Right ventricle myocardium inferior (tissue), 1 donor: ENCODE data around the gene NCF4. TPM values are rescaled to one million over a fixed set of nuclear protein-coding genes. Genes with fewer than 3 reads are reported as not detected.

Source experiments
- ATAC-seq: fragments of 200-7000 bp; cut with Tn5 transposase; one replicate; pipeline ENCODE4 v1.9.1; 2020; ENCODE audit warnings: mild to moderate bottlenecking, moderate library complexity
- DNase-seq: peaks from one replicate; pipeline ENCODE4 v3.0.0; 2021; ENCODE audit errors: missing footprints
- intact Hi-C: fragments of 100-400 bp; cut with DNase I; formaldehyde crosslinking; loops from one replicate; pipeline ENCODE4 v1.11.0; 2022
- long read RNA-seq: library from polyadenylated mRNA; unstranded; transcript quantifications from one replicate; pipeline ENCODE4 v2.0.0, GENCODE V29; 2021
- total RNA-seq: library from RNA; stranded (reverse); fragmentation: NEBNext Ultra II Directional; extraction: Animal tissue kit (Norgen Biotek cat#: 25700); gene quantifications from one replicate; pipeline ENCODE4 v1.2.1, GENCODE V29; 2021
- donor health status: DM: no; HTN: yes; CAD: no; lungs with severe emphysema.

NCF4 gene
- total RNA-seq = 9.4 TPM
- long read RNA-seq, transcript NCF4-201 (10 exons, 1,396 nt) = major isoform, 6 of 8 reads
- long read RNA-seq, partial matches to known transcripts = 1 of 8 reads
- long read RNA-seq, other reads (novel, unspliced or antisense) = 1 of 8 reads

- intact Hi-C loops = no loop called here
- peak; percentile 90 for DNase-seq
- ATAC-seq = peak; percentile 65
Measured at GRCh38 chr22:36860821-36861659, at the start of gene NCF4. Gene NCF4, plus strand, starts transcription at chr22:36861006. Its CDS starts 166 bp downstream, at chr22:36861172.

- intact Hi-C loops = no loop called here
- DNase-seq (no peak), ATAC-seq (no peak)
Measured at GRCh38 chr22:36811094-36811800, 49.6 kb upstream of the NCF4 start.

- intact Hi-C loops = no loop called here
- DNase-seq (no peak), ATAC-seq (no peak)
Measured at GRCh38 chr22:36814801-36815200, 46.0 kb upstream of the NCF4 start.

DNA sequence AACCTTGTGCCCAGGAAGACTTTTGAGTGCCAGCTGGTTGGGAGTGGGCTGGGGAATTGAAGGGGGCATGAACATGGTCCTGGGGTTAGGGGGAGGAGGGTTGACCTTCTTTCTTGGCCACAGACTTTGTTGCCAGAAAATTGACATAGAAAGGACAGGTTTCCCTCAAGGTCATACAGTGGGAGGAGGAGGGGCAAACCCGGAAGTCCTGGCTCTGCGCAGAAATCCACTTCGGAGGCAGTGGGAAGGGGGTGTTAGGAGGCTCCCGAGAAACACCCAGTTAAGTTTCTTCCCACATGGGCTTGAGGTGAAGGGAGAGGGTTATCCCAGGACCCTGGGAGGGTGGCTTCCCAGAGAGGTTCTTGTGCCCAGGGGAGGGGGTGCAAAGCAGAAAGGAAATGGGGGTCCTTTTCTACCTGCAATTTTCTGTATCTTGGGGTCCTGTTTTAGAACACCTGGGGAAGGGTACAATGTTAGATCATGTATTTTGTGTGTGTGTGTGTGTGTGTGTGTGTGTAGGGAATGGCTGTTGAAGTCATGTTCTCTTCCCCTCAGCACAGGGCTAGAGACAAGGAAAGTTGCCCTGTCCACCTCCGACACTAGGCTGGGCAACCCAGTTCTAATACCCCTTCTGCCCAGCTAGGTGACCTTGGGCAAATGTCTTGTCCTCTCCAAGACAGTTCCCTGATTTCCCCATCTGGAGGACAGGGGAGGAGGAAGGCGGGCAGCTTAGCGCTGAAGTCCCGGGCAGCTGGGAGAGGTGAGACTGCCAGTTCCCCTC lies 45.1 kb upstream of the NCF4 start:
- ATAC-seq (no peak), DNase-seq (no peak)
- intact Hi-C loops = no loop called here

DNA sequence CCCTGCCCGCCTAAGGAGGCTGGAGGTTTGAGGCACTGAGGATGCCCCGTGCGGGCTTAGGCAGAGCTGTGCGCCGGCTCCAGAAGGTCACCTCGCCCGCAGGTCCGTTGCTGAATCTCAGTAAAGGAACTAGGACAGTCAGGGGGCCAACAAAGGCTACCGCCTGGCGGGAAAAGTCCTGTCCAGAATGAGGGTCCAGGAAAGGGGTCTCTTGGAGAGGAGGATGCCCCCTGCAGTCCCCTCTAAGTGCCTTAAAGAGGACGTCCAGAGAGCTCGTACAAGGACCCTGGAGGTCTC lies 44.5 kb upstream of the NCF4 start:
- no peak for DNase-seq
- intact Hi-C loops = no loop called here
- ATAC-seq = no peak

DNA sequence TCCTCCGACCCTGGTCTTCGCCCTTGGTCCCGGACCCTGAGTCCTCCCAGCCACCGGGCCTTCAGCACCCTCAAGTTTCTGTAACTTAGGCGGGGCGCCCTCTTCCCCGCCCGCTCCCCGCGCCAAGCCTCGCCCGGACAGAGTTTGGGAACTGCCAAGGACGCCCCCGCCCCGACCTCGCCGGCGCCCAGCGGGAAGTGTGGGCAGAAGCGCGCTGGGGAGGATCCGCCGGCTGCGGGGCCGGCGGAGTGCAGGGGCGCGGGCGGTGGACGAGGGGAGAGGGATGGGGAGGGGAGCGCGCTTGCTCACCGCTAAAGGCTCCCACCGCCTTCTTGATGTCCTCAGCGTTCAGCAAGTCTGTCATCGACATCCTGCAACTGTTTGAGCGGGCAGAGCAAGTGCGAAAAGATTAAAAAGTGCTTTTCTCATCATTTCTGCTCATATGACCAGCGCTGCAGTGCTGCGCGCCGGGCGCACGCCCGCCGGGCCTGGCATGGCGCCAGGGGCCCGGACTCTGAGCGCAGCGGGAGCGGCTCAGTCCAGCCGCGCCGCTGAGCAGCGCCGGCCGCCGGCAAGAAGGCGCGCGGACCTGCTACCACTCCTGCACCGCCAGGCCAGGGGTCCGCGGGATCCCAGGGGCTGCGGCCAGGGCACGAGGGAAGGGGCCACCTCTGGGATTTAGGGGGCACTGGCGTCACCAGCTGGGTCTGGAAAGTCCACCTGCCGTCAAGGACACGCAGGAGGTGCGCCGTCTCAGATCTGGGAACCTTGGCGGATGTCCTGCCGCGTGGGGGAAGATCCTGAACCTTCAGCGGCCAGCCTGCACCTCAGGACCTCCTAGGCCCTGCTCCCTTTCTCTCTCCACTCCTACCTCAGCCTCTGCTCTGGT lies 43.9 kb upstream of the NCF4 start, which contains the start of gene PVALB:
Gene PVALB, minus strand, starts transcription at position 400 of the 889 bp plus-strand sequence. Its CDS starts 30 bp downstream, at position 370.
- intact Hi-C loops = no loop called here
- ATAC-seq (peak; percentile 85), DNase-seq (no peak)

DNA sequence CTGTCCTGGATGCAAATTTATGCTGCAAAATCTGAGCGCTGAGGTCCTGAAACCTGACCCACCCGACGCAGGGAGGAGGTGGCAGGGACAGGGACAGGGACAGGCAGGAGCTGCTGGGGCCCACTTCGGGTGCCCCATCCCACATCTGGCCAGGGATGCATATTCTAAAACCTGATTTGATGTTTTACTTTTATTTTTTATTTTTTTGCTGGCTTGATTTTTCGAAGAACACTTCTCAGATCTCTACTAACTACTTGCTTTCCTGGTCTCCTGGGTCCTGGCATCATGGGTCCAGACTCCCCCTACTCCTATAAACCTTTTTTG lies 43.3 kb upstream of the NCF4 start:
- ATAC-seq (no peak), DNase-seq (no peak)
- intact Hi-C loops = no loop called here

DNA sequence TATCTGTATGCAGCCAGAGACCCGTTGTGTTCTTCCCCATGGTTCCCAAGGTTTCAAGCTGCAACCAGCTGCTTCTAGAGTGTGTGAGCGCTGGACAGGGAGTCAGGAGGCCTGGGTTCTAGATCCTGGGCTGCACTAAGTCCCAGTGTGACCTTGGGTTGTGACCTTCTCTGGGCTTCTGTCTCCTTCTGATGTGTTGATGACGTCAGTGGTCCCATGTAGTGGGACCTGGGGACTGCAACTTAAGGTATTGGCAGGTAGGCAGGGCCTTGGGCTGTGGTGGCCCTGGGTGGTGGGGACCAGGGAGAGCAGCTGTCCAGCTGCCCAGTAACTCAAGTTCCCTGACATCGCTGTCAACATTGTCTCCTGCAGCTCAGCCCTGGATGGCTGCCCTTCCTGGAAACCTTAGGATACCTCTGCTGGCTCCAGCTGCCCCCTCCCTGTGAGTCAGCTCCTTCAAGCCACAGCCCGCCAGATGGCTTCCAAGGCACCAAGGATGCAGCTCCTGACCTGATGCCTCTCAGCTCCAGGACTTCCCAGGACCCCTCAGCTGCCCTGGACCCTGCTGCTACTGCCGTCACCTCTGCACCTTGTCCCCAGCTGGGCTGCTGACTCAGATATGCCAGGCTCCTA lies 42.7 kb upstream of the NCF4 start:
- intact Hi-C loops = no loop called here
- ATAC-seq = no peak
- no peak for DNase-seq

DNA sequence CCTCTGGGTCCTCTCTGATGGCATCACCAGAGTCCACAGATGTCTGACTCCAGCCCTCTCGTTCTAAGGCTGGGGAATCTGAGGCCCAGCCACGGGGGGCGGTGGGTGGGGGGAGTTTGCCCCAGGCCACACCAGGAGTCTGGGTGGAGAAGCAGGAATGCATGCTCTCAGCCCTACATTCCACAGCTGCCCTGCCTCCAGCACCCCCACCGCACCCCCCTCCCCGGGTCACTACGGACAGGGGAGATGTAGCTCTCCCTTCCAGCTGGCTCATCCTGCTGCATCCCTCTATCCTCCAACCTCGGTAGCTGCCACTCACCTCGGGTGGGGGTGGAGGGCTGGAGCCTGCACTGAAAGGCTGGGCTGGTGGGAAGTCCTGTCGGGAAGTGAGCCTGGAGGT lies 41.7 kb upstream of the NCF4 start:
- DNase-seq (no peak), ATAC-seq (no peak)
- intact Hi-C loops = no loop called here

GRCh38 chr22:36822581-36822980 lies 38.2 kb upstream of the NCF4 start:
- ATAC-seq (no peak), DNase-seq (no peak)
- intact Hi-C loops = no loop called here

DNA sequence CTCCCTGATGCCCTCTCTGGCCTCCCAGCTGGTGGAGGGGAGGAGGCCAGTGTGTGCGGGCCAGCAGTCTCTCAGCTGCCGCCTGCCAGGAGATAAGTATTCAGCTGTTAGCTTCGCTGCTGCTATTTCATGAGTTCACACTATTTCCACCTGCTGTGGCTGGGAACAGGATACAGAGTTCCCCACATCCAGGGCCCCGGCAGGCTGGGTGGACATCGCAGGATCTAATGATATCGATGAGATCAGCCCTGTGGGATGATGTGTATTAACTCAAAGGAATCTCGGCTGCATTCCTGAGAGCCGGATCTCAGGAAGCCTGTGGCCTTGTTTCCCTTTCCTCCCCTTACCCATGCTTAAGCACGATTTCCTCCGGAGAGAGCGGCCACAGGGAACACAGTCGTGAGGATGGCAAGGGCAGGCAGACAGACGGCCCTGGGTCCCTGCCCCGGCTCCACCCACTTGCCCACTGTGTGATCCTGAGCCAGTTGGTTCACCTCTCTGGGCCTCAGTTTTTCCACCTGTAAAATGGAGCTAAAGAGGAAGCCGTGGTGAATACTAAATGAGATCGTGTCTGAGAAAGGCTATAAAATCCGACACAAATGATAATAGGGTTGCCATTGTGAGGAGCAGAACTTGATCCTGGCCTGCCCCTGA lies 37.5 kb upstream of the NCF4 start:
- DNase-seq = no peak
- no peak for ATAC-seq
- intact Hi-C loops = no loop called here

GRCh38 chr22:36824655-36825054 lies 36.2 kb upstream of the NCF4 start:
- DNase-seq (no peak), ATAC-seq (no peak)
- intact Hi-C loops = no loop called here

DNA sequence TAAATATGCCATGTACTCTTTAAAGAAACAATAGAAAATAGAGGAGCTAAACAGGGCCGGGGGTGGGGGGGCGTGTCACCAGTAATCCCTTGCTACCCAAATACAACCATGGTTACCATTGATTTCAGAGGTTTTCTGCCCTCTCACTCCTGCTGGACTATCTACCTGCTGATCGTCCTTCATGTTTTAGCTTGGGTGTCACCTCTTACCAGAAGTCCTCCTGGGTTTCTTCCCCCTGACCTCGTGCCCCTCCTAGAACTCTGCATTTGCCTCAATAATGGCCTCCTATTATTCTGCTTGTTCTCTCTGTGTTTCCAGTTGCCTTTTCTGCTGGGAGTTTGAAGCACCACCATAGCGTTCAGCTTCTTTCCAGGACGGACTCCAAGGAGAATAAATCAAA lies 34.5 kb upstream of the NCF4 start:
- ATAC-seq (no peak), DNase-seq (no peak)
- intact Hi-C loops = no loop called here

GRCh38 chr22:36828815-36829214 lies 32.0 kb upstream of the NCF4 start:
- intact Hi-C loops = no loop called here
- ATAC-seq (no peak), DNase-seq (no peak)

- DNase-seq (no peak), ATAC-seq (no peak)
- intact Hi-C loops = no loop called here
Measured at GRCh38 chr22:36829370-36830002, 31.3 kb upstream of the NCF4 start.

DNA sequence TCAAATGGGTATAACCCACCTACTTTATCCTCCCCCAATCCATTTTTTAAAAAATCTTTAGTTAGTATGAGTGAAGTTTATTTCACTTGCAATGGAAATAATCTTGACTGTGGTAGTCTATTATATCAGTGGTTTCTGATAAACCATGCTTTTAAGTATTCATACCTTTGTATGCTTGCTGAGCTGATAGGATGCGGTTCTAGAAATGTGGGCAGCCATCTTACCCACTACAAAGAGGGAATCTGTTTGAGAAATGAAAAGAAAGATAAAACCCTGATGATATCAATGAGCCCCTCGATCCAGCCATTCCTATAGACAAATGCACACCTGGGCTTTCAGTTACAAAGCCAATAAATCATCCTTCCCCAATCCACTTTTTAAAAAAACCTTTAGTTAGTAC lies 30.2 kb upstream of the NCF4 start:
- DNase-seq (no peak), ATAC-seq (no peak)
- intact Hi-C loops = no loop called here

- no peak for DNase-seq
- intact Hi-C loops = no loop called here
- no peak for ATAC-seq
Measured at GRCh38 chr22:36831206-36831605, 29.6 kb upstream of the NCF4 start.
